GM19463 (cell line): Measurements from ENCODE around the gene PDE4B.

Source experiments
- ATAC-seq: cut with Tn5 transposase; IDR thresholded peaks from one replicate; pipeline ENCODE4 v1.9.1; 2021; ENCODE audit warnings: mild to moderate bottlenecking, moderate library complexity; ENCODE audit not compliant: unreplicated experiment

Gene PDE4B

DNA sequence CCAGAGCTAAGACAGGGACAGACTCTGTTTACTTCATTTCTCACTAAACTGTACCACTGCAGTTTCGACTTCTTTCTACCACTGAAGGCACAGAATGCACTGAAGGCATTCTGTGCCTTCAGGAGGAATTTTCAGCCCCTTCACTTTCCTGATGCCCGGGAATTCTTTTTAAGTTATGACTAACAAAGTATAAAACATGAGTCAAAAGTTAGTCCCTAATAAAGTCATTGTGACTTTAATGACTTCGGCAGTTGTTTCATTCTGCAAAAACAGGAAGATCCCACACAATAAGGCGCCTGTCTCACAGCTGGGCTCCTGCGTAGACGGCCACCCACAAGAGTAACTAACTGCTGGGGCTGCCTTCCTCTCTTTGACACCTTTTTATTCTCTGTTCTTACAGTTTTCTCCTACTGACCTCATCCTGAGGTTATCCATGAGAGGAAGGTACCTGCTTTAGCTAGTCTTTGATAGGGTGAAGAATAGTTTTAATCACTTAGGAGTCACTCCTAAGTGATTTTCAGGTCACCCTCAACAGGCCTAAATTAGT lies 557.4 kb downstream of the PDE4B start:
- ATAC-seq, result peak; percentile 55

- ATAC-seq, result peak; percentile 29
These were observed 558.8 kb downstream of the PDE4B start for GRCh38 chr1:66351478-66351877.

DNA sequence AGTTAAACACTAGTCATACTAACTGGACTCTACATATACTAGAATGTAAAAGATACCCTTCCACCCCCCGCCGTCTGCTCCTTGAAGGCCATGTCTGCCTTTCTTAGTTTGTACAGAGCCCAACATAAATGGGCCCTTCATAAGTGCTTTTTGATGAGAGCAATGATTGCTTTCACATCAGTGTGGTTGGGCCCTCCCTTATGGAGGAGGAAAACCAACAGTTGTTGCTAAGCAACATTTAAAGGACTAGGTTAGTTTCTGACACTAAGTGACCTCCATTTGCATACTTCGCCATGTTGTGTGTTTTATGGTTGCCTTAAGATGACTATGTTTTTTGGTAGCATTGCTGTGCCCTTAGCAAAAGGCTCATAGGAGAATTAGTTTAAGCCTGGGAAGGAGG lies 559.2 kb downstream of the PDE4B start:
- peak; percentile 33 for ATAC-seq

GRCh38 chr1:66352792-66353191 lies 560.1 kb downstream of the PDE4B start:
- no peak for ATAC-seq

DNA sequence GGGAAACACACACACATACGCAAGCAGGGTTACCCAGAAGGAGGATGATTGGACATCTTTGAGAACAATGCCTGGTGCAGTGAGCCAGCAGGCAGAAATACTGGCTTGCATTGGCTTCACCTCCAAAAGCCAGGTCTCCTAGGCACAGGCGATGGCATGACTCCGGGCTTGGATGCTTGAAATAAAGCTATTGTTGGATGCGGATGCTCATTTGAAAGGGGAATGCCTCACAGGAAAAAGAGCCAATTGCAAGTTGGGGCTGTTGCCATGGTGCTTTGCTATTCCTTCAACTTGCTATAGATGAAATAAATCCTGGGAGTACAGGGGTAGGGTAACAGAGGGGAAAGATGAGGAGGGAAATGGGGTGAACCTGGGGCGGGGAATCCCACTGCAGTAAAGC lies 560.6 kb downstream of the PDE4B start:
- ATAC-seq, result no peak

GRCh38 chr1:66354311-66355201 lies 561.9 kb downstream of the PDE4B start:
- no peak for ATAC-seq

DNA sequence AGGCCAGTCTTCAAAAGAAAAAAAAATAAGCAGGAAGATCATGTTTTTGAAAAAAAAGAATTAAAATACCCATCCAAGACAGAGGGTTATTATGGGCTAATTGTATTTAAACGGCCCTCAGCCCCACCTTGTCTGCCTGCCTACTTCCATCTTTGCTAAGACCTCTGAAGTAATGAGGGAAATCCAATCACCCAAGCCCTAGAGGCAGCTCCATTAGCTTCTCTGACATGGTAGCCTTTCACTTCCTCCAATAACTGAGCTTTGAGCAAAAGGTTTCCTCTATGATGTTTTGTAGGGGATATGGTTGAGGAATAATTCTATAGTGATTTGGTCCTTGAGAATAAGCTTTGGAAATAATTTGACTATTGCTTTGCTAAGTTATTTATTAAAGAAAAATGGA lies 563.1 kb downstream of the PDE4B start:
- no peak for ATAC-seq

- ATAC-seq, result no peak
These were observed 563.9 kb downstream of the PDE4B start for GRCh38 chr1:66356605-66357004.

- ATAC-seq, result no peak
These were observed 564.3 kb downstream of the PDE4B start for GRCh38 chr1:66357021-66357420.

DNA sequence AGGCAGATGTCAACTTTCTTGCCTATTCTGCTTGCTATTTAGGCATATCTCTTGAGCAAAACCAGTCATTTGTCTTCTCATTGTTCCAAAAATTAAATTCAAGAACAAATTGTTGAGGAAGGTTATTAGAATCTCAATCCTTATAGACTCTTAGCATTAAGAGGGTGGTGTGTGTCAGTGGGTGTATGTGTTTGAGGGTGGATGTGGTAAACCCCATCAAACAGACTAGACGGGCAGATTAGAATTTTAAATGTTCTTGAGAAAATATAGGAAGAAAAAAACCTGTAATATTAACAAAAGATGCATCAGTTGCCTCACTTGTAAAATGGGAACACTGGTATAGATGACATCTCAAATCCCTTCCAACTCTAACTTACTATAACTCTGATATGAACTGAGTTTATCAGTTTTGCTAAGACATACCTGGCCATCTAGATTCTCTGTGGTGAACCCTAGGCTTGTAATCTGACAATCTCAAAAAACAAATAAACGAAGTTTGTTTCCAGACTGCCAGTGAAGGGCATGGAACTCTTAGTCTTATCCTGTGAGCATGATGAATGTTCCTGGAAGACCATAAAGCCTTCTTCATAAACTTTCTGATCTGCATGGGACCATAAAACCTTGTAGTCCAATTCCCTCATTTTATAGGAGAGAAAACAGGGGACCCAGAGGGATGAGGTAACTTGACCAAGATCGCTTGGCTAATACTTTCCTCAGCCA lies 564.9 kb downstream of the PDE4B start:
- ATAC-seq, result no peak

- no peak for ATAC-seq
These were observed 566.6 kb downstream of the PDE4B start for GRCh38 chr1:66359269-66359668.

- ATAC-seq, result no peak
These were observed 567.1 kb downstream of the PDE4B start for GRCh38 chr1:66359815-66360214.

GRCh38 chr1:66360285-66360724 lies 567.6 kb downstream of the PDE4B start:
- ATAC-seq, result peak; percentile 34

DNA sequence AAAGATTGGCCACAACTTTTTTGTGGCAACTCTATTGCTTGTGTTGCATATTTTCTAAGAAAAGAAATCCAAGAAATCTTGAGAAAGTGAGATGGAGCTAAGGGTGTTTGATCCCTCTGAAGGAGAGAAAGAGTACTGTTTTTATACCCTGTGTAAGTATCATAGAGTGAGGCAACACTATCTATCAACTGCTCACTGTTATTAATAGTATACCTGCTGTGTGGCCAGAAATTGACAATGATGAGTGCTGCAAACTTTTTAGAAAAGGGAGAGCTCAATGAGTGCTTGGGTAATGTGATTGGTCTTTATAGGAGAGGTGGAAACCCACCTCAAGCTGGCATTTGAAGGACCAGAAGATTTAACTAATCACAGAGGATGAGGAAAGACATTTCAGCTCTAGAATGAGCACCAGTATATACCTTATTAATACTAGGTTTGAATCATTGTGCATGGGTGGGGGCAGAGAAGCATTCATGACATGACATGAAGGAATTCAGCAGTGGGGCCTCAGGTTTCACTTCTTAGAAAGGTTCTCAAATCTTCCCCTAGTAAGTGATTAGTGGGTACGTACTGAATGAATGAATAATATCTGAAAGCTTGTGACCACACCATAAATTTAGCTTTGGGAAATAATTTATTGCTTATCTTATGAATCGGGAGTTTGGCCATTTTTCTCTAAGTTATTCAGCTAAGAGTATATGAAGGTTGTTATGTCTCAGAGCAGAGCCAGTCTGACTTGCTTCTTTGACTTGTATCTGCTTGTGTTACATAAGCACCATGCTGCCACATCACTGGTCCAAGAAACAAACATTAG lies 572.1 kb downstream of the PDE4B start:
- ATAC-seq, result peak; percentile 76

- ATAC-seq, result no peak
These were observed 572.9 kb downstream of the PDE4B start for GRCh38 chr1:66365635-66366034.

DNA sequence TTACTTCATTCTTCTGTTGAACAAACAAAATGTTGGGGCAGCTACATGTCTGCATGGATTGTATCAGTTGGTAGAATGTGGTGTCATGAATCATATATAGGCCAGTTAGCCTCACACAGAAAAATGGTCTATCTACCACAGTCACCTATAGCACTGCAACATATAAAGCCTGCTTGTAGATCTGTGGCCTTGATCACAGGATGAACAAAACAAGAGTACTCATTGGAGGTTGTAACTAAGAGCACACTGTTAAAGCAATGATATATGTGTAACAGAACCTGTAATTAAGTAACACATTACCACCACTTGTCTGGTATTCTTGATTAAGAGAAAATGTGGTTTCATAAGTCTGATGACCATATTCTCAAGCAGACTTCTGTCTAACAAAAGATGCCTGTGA lies 573.9 kb downstream of the PDE4B start:
- ATAC-seq, result no peak

DNA sequence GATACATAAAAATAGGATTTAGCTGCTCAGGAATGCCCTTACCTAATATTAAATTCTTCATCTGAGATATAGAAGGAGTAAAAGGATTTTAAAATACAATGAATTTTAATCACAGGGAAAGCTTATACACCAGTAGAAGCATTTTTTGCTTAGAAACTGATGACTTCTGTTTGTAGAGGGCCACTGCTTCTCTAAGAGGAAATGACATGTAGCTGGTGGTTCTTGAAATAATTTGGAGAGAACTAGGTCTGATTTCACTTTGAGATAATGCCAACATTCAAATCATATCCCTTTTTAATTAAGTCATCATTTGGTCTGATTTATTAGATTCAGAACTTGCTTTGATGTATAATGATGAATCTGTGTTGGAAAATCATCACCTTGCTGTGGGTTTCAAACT lies 574.7 kb downstream of the PDE4B start:
- ATAC-seq, result no peak

DNA sequence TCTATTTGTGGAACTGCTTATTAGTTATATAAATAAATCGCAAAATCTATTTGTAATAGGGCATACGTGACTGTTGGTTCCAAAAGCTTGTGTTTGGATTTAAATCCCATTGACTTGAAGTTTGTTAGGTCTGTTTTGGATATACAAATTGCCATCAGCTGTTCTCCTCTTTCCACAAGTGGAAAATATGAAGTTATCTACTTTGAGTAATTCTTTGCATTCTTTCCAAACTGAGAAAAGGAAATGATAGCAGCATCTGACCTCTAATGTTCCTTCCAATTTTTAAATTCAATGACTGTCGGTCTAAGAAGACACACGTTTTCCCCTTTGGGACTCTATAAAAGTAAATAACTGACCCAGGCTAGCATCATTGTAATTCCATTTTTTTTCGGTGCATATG lies 575.6 kb downstream of the PDE4B start:
- ATAC-seq, result no peak

- ATAC-seq, result peak; percentile 27
These were observed 577.8 kb downstream of the PDE4B start for GRCh38 chr1:66370462-66370971.

DNA sequence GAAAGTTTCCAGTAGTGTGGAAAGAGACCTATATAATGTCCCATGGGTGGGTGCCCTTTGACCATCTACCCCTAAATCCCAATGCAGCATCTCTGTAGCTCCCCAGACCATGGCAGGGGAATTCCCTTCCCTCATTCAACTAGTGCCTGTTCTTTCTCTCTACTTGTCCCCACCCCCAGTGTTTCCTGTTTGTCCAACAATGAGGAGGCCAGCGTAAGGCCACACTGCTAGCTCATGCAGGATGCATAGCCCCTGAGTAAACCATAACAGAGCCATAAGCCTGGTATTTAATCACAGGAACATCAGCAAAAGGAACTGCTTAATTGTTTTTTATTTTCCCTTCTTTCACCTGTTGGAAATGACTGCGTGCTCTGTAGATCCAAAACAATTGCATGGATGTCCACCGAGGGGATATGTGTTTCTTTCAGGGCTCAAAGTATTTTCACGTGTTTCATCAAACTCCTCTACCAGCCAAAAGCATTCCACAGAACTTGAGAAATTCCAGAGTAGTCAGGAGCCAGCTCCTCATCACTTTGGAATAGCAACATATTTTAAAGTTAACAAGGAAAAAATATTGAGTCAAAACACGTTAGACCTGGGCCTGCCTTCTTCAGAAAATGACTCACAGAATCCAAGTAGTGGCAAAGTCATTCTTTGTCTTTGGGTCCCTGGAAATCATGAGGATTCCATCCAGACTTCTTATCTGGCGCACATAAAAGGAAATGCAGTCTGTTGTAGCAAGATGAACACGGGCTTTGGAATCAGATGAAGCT lies 578.7 kb downstream of the PDE4B start:
- peak; percentile 22 for ATAC-seq
